ENCODE measurements around the gene EIF3L.

GRCh38 chr22:37823134-37823985 is 25.9 kb upstream of the EIF3L start, which contains the start of gene GALR3:
- TF ChIP-seq GATA3 (IDR thresholded peaks at IDR 0.05; ENCODE audit: low read depth, low read length) = no peak
- TF ChIP-seq GATA2 (IDR thresholded peaks at IDR 0.05; ENCODE audit: low read depth, low read length) = no peak

All from SH-SY5Y (cell line).